GM19035 (cell line): ENCODE results near the gene JAML.

Experiments
- ATAC-seq: cut with Tn5 transposase; IDR thresholded peaks from one replicate; pipeline ENCODE4 v1.9.1; 2021; ENCODE audit not compliant: unreplicated experiment

JAML gene

DNA sequence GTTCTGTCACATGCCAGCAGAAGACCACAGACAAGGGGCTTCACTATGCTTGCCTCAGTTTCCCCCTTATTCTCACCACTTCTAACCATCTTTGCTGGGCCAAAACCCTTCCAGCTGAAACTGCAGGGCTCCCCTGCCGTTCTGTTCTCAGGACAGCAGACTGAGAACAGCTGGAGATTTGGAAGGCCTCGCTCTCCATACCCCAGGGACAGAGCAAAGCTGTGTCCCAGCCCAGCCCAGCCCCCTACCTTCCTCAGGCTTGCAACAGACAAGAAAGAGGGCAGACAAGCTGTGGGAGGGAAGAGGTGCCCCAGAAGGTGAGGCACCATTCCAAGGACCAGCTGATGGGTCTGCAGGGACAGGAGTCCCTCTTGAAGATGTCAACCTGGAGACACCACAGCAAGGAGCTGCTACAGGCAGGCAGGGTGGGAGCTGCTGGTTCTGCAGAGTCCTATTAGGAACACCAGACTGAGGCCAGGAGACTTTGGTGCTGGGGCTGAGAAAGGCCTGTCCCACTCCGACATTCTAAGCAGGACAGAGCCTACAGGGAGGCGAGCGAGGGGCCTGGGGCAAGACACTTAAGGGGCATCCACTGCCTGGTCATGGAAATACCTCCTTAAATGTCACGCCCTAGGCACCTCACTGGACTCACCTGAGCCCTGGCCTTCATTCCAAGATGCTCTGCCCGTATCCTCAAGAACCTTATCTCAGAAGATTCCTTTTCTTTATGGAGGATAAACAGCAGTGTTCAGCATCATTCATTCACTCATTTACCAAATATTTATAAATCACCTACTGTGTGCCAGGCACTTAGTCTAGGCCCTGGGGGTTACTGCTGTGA is 55.3 kb downstream of the JAML start:
- no peak for ATAC-seq

DNA sequence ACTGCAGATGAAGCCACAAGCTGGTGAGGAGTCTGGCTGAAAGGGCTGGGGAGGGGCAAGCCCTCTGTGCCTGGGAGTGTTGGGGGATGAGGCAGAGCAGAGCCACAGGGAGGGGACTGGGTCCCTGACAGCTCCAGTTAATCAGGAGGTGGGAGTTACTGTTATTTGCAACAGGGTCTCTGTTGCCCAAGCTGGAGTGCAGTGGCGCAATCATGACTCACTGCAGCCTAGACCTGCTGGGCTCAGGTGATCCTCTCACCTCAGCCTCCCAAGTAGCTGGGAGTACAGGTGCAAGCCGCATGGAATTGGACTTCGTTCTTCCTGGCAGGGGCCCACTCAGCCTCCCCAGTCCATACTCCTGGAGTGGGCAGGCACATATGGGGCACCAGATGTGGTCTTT is 56.1 kb downstream of the JAML start:
- no peak for ATAC-seq

DNA sequence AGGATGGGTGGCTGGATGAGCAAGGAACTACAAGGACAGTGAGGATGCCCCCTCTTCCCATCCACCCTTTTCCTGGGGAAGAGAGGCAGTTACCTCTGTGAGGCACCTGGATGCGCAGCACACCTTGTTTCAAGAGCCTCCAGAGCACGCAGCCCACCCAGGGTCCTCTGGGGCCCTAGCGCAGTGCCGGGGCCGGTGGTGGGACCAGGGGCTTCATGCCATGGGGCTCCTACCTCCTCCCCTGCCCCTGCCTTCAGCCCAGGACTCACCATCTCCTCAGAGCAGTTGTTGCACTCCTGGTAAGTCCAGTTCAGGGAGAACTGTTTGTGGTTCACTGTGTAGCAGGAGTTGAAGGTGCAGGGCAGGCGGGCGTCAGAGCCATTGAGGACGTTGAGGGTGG is 56.5 kb downstream of the JAML start:
- ATAC-seq, result no peak

DNA sequence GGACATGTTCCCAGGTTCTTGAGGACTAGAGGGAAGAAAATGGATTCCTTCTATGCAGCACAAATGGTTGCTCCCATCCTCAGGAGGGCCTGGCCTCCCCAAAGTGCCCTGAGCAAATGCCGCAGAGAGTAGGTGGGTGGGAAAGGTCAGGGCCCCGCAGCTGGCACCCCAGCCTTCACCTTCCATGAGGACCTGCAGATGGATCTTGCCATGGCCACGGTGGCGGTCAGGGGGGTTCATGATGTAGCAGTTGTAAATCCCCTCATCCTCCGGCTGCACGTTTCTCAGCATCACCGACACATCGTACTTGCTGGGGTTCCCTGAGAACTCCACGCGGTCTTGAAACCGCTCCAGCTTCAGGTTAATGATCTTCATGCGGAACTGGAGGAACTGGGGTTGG is 56.9 kb downstream of the JAML start:
- ATAC-seq, result no peak

DNA sequence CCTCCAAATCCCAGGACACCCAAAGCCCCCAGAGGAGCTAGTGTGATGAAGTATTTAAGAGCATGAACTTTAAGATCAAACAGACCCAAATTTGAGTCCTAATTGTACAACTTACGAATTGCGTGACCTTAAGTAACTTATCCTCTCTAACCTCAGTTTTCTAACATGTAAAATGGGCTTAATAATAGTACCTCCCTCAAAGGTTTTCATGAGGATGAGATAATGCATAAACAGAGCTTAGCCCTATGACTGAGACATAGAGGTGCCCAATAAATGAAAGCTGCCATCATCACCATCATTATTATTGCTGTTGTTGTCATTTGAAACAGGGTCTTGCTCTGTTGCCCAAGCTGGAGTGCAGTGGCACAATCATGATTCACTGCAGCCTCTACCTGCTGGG is 57.6 kb downstream of the JAML start:
- no peak for ATAC-seq

DNA sequence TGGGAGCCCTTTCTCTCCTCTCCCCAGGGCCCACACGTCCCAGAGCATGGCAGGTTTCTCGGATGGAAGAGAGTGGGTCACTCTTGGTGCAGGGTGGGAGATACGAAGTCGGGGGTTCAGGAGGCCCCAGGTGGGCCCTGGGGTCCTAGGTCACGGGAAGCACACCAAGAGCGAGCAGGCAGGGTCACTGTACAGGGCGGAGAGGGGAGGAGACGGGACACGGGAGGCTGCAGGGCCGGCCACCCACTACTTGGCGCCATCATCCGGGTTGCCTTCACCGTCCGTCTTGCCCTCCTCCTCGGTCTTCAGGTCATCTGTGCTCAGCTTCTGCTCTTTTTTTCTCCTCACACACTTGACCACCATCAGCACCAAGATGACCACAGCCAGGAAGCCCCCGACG is 58.2 kb downstream of the JAML start:
- no peak for ATAC-seq

DNA sequence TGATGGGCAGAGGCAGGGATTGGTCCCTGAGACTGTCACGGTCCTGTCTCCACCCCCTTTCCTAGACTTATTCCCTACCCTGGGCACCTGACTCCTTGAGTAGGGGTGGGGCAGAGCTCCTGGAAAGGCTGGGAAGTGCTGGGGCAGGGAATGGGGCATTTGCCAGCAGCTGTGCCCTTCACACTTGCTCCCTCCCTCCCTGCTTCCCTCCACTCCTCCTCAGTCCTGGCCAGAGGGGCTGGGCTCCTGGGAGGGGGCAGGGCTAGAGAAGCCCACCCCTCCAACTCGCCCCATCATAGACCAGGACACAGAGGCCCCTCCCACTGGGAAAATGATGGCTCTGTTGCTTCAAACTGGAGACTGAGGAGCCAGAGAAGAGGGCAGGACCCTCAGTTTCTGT is 59.9 kb downstream of the JAML start:
- ATAC-seq, result no peak

DNA sequence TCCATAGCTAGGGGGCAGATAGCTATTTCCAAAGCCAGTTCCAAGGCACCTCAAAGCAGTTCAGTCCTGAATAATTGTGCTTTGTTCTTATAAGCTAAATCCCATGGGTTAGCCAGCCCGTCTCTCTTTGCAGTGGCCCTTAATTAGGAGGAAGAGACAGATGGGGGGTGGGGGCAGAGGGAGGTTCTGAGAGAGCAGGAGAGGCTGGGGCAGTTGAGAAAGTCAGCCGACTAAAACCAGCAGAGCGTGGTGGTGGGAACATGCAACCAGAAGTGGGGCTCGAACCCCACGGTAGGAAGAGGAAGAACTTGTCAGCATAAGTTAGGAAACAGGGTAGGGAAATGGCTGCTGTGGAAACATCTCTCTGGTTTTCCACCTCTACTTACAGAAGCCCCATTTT is 61.3 kb downstream of the JAML start:
- ATAC-seq, result no peak

DNA sequence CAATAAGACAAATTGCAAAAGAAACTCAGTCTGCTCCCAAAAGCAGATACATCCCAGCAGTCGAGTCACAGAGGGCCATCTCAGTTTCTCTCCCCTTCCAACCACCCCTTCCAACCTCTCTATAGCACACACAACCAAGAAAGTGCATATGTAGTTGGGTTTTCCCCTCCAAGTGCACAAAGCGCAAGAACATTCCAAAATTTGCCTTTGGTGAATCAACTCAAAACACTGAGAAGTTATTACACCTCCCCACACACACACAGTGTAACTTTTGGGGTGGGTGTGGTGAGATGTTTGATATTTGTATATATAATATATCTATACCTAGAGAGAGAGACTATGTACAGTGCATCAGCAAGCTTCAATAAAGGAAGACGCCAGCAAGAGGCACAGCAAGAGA is 62.0 kb downstream of the JAML start:
- ATAC-seq, result no peak

DNA sequence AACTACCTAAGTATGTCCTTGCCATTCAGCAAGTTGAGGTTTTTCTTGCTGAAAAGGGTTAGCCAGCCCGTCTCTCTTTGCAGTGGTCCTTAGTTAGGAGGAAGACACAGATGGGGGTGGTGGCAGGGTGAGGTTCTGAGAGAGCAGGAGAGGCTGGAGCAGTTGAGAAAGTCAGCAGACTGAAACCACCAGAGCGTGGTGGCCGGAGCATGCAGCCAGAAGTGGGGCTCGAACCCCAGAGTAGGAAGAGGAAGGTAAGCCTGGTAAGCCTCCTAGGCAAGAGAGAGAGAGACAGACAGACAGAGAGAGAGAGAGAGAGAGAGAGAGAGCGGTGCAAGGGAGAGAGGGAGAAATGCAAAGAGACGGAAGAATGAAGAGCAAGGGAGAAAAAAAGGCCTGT is 63.0 kb downstream of the JAML start:
- no peak for ATAC-seq

DNA sequence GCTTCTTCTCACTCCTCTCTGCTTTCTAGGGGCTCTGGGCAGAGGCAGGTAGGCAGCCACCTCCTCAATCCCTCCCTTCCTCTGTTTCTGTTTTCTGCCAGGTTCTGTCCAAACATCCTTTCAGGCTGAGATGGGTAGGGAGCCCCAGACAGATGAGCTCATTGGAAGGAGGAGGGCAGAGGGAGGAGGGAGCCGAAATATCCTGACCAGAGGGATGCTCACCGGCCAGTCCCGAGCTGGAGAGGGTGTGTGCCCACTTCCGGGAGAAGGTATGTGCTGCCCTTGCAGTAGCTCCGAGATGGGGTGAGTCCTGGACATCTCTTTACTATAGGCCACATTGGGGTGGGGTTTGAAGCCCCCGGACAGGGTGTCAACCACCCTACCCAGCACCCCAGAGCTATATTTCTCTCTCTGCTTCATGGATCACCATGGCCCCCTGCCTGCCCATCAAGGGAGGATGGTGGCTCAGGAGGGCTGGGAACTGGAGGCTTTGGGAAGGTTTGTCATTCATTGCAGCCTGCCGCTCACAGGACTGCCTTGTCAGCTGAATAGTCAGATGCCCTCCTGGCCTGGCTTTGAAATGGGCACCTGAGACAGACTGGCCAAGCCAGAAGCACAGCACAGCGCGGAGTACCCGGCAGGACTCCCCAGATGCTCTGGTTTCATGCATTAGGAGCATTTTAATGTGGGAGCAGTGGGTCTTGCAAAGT is 67.5 kb downstream of the JAML start:
- no peak for ATAC-seq

DNA sequence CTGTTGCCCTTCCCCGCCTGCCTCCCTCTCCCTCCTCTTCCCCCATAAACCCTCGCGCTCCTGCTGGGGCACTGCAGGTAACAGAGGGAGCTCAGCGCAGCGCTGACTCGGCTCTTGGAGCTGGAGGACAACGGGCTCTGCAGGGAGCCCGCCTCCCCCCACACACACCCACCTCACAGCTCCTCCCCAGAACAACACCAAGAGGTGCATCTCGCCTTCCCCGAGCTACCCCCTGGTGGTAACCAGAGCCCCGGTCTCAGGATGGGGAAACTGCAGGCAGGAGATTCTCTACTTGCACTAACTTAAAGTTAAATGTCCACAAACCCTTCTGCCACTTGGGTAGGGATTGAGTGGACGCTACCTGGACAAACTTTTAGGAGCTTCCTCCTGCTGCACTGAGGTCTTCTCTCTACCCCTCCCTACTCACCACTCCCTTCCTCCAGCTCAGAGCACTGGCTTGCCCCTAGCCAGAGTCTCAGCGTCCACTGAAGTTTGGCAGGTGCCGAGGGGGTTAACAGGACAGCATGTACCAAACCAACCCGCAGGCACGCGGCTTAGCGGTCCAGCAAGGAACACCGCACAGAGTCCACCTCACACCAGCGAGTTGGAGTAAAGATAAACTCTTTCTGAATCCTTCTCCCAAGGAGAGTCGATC is 68.2 kb downstream of the JAML start:
- no peak for ATAC-seq

DNA sequence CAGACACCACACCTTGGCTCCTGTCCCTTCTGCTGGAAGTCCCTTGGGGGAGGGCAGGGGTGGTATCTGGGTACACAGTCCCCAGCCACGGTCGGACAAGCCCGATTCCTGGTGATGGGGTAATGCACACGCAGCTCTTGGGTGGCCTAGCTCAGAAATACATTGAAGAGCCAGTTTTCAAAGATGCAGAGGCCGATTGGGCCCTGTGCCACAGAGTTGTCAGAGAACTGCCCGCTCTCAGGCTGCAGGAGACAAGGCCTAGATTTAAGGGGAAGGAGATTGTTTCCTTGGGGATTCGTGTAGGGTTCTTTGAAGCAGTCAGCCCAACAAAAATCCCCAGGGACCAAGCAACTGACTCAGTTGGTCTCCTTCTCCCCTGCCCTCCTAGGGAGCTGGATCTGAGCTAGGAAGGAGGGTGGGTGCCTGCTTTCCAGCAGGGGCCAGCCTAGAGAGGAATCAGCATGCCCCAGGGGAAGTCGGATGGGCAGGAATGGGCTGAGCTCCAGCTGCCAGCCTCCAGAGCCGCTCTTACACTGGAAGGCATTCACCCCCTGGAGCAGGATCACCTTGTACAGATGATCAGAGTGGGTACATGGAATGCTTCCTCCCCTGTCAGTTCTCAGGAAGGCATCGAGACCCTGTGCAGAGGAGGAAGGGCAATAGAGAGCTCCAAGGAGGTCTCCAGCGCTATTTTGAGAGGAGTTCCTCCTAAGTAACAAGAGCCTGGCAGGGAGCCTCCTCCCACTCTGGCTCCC is 68.9 kb downstream of the JAML start:
- no peak for ATAC-seq

DNA sequence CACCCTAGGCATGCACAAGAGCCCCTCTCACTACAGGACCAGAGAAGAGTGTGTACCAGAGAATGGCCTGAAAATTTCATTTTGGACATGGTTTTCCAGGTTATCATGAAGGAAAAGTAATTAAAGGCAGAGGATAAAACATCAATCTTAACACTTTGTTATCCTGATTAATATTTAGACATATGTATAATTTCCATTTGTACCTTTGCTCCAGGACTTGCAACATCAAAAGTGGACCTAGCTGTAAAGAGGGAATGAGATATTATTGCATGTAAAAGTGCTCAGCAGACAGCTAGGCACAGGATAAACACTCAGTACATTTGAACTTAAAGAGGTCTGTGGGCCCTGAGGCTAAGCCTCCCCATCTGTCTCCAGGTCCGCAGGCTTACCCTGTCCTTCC is 70.2 kb downstream of the JAML start:
- ATAC-seq, result no peak

DNA sequence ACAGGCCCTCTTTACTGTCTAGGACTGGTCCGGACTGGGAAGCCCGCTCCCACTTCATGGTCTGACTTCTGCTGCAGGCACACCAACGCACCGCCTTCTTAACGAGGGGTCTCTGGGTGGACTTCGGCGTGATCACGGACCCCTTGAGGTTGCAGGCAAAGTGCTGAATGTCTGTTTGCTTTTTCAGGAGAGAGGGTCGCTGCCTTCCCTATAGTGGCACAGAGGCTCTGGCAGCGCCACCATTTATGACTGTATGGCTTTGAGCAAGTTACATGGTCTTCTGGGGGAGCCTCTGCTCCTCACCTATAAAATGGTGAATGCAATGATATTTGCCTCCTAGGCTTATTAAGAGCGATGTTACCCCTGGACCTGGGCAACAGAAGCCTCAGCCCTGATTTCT is 70.8 kb downstream of the JAML start:
- no peak for ATAC-seq

DNA sequence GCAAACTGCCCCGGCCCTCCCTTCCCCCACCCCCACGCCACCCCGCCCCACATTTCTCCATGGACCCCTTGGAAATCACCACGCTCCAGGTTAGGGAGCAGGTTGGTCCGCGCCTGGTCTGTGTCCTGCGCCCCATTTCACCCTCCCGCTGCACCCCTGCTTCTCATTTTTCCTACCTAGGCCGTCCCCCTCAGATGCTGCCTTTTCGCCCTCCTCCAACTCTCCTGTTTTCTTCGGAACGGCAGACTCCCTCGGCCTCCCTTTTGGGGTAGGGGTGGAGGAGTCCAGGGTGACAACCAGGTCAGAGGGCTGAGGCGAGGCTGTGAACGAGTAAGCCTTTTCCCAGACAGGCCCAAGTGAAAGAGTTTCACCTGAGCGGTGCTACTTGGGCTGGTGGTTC is 71.3 kb downstream of the JAML start:
- no peak for ATAC-seq

DNA sequence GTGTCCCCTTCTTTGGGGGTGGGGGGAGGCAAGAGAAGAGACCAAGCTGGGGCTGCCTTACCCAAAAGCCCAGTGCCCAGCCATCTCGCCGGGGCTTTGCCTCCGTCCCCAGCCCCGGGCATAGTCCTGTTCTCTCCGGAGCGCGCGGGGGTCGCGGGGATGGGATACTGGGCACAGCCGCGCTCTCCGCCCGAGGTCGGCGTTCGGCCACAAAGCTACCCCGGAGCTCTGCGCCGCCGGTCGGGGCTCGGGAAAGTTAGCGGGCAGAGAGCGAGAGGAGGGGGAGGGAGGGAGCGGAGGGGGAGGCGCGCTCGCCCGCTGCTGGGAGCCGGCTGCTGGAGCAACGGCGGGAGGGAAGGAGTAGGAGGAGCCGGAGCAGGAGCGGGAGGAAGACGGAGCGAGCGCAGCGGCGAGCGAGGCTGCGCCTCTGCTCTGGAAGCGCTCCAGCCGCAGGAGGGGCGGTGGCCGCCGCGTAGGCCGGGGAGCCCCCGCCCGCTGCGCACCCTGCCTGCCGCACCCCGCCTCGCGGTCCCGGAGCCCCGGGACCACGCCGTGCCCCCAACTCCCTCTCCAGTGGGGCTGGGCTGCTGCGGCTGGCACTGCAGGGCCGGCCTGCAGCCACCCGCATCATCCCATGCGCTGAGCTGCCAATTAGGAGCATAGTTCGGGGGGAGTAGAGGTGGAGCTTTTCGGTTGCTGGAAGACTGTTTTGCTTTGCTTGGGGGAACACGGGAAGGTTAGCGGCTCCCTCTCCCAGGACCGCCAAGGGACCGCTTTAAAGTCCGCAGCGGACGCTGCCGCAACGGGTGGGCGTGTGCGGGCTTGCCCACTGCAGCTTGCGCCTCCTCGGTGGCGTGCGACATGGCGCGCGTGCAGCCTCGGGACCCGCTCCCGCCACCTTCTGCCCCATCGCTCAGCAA is 72.0 kb downstream of the JAML start, which contains the start of gene SCN4B:
SCN4B (minus strand) TSS at position 272 of the 920 bp plus-strand sequence; CDS start at position 122, 150 bp downstream.
- no peak for ATAC-seq

DNA sequence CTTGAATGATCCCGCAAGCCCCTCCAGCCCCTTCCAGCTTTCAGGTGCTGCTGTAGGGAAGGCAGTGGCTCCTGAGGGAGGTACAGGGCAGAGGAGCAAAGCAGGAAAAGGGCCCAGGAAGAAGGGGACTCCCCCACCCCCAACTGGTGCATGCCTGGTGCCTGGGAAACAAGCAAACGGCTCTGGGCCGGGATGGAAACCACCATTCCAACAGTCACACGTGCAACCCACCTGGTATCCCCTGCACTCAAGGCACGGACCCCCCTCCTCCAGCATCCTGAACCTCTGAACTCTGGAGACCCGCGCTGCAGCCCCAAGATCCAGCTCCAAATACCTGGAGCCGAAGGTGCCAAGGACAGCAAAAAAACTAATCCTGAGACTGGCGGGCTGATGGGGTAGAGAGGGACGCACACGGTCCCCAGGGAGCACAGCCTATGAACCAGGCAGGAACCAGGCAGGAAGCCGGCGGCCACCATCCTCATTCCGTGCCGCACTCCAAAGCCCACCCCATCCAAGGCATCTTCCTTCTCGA is 72.7 kb downstream of the JAML start:
- no peak for ATAC-seq

DNA sequence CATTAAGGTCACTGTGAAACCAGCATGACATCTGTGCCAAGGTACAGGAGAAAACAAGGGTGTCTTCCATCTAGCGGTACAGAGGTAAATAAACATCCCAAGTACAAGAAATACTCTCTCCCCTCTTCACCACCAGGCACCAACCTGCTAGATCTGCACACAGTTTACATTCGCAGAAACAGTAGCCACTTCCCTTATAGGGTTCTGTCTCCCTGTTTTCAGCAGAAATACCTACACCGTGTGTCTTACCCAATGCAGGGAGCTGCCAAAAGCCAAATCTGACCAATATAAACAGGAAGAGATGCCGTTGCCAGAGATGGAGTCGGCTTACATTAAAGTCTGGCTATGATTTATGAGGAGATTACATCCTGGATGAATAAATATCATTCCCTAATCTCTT is 73.4 kb downstream of the JAML start:
- ATAC-seq, result no peak

DNA sequence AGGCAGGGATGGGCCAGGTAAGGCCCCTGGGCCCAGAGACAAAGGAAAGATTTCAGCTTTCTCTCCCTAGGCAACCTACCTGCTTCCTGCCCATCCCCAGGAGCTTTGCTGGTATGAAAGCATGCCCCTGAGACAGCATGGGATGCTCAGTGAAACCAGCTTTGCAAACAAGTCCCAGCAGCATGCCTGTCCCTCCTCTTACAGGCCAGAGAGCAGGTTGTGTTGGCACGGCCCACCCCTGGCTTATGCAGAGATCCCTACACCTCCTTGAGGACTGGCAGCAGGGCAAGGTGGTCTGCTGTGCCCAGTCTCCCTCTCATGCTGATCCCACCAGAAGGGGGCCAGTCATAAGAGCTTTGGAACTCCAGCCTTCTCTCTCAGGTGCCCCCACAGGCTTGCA is 75.3 kb downstream of the JAML start:
- no peak for ATAC-seq
